H1 (cell line): ENCODE measurements around the gene FXR1. TPM values are rescaled to one million over a fixed set of nuclear protein-coding genes. Genes with fewer than 3 reads are reported as not detected.

ENCODE experiments used
- CTCF ChIA-PET: fragments of 300-600 bp; sonication (Branson Sonifier 250); formaldehyde crosslinking; loops from one replicate; lab custom pipeline; 2021; ENCODE audit not compliant: partially characterized antibody; lab: Charles Lee
- POLR2A ChIA-PET: fragments of 300-600 bp; sonication (Branson Sonifier 250); formaldehyde crosslinking; loops from one replicate; lab custom pipeline; 2021; ENCODE audit warnings: inconsistent platforms; ENCODE audit not compliant: partially characterized antibody; lab: Charles Lee
- DNase-seq, 2 experiments: peaks; one replicate each; pipeline versions ENCODE4 v3.0.0 to v3.0.0-alpha.2; 2010 to 2022; ENCODE audit warnings: low spot score in 2 of 2, low read depth in 1 of 2, mixed read lengths in 1 of 2
- FAIRE-seq: peaks from 2 replicates; lab custom pipeline; 2011; peaks lifted over from hg19 to GRCh38; lab: Jason Lieb, UNC
- H2AFZ ChIP-seq: 2 replicates; pipeline ENCODE4 v1.8.1; 2012; ENCODE audit warnings: low read length, inconsistent platforms
- H2AK5ac ChIP-seq: 2 replicates; pipeline ENCODE4 v1.6.1; 2013; ENCODE audit warnings: low read depth, low read length
- H2BK120ac ChIP-seq: replicated peaks from 2 replicates; pipeline ENCODE3; 2013; ENCODE audit warnings: low read depth, low read length, inconsistent platforms
- H2BK12ac ChIP-seq: 2 replicates; pipeline ENCODE4 v1.6.1; 2013; ENCODE audit warnings: low read depth, low read length
- H2BK15ac ChIP-seq: 2 replicates; pipeline ENCODE4 v1.6.1; 2013; ENCODE audit warnings: low read length
- H2BK20ac ChIP-seq: 2 replicates; pipeline ENCODE4 v1.6.1; 2013; ENCODE audit warnings: low read length
- H2BK5ac ChIP-seq: 2 replicates; pipeline ENCODE4 v1.6.1; 2013; ENCODE audit warnings: low read depth, low read length
- H3K14ac ChIP-seq: 2 replicates; pipeline ENCODE4 v1.6.1; 2013; ENCODE audit warnings: inconsistent platforms; ENCODE audit not compliant: insufficient read length
- H3K18ac ChIP-seq: 2 replicates; pipeline ENCODE4 v1.6.1; 2013; ENCODE audit warnings: low read length; ENCODE audit errors: extremely low read depth
- H3K23ac ChIP-seq: 2 replicates; pipeline ENCODE4 v1.6.1; 2013; ENCODE audit warnings: inconsistent platforms; ENCODE audit not compliant: insufficient read length
- H3K23me2 ChIP-seq: 2 replicates; pipeline ENCODE4 v1.6.1; 2013; ENCODE audit warnings: low read depth, low read length
- H3K27ac ChIP-seq: 2 replicates; pipeline ENCODE4 v1.6.1; 2011; ENCODE audit warnings: low read depth, low read length, inconsistent platforms
- H3K27me3 ChIP-seq, 4 experiments: replicated peaks in 1 of 4; 1 replicate in 1 of 4; 2 replicates in 3 of 4; pipeline versions ENCODE4 v1.6.1 to v1.8.1; 2011 to 2013; ENCODE audit warnings: low read length in 3 of 4, mild to moderate bottlenecking in 3 of 4, inconsistent platforms in 2 of 4, mixed read lengths in 2 of 4, moderate library complexity in 1 of 4; ENCODE audit not compliant: control insufficient read depth in 3 of 4, insufficient read depth in 3 of 4; ENCODE audit errors: extremely low read depth in 1 of 4
- H3K36me3 ChIP-seq, 4 experiments: 2 replicates each; pipeline versions ENCODE4 v1.6.1 to v1.8.1; 2011 to 2013; ENCODE audit warnings: mild to moderate bottlenecking in 4 of 4, low read length in 3 of 4, moderate library complexity in 2 of 4, control low read depth in 1 of 4, inconsistent platforms in 1 of 4; ENCODE audit not compliant: insufficient read depth in 4 of 4, control insufficient read depth in 2 of 4
- H3K4ac ChIP-seq: replicated peaks from 2 replicates; pipeline ENCODE3; 2013; ENCODE audit warnings: low read length, low read depth, mixed read lengths, inconsistent platforms; ENCODE audit not compliant: insufficient read length
- H3K4me1 ChIP-seq, 4 experiments: replicated peaks in 1 of 4; 1 replicate in 1 of 4; 2 replicates in 3 of 4; pipeline versions ENCODE4 v1.6.1 to v1.8.1; 2011 to 2013; ENCODE audit warnings: low read length in 3 of 4, inconsistent platforms in 2 of 4, mixed read lengths in 1 of 4; ENCODE audit not compliant: insufficient read depth in 4 of 4, control insufficient read depth in 3 of 4
- H3K4me2 ChIP-seq, 2 experiments: 2 replicates each; pipeline versions ENCODE4 v1.6.1 to v1.8.1; 2011 to 2013; ENCODE audit warnings: low read depth in 2 of 2, low read length in 2 of 2, control low read depth in 1 of 2, inconsistent platforms in 1 of 2, mild to moderate bottlenecking in 1 of 2; ENCODE audit not compliant: insufficient read depth in 1 of 2
- H3K4me3 ChIP-seq, 4 experiments: fragments of 200-600, 300-600 bp in 1 of 4; sonication (generic), shearing (Covaris generic), sonication (Bioruptor Twin) in 1 of 4; 2 replicates each; pipeline versions ENCODE4 v1.5.1 to v1.8.1; 2011 to 2016; ENCODE audit warnings: low read length in 4 of 4, low read depth in 3 of 4, control low read depth in 2 of 4, inconsistent platforms in 2 of 4, mild to moderate bottlenecking in 2 of 4, mixed read lengths in 1 of 4, moderate library complexity in 1 of 4; ENCODE audit not compliant: insufficient read depth in 2 of 4; ENCODE audit errors: extremely low read depth in 1 of 4
- H3K56ac ChIP-seq: replicated peaks from 2 replicates; pipeline ENCODE3; 2013; ENCODE audit warnings: low read depth, mild to moderate bottlenecking, mixed read lengths, low read length, inconsistent platforms; ENCODE audit not compliant: insufficient read length
- H3K79me1 ChIP-seq: 2 replicates; pipeline ENCODE4 v1.6.1; 2013; ENCODE audit warnings: low read depth, low read length, control low read depth
- H3K79me2 ChIP-seq, 2 experiments: 2 replicates each; pipeline versions ENCODE4 v1.6.1 to v1.8.1; 2012 to 2013; ENCODE audit warnings: low read length in 2 of 2, mild to moderate bottlenecking in 2 of 2, inconsistent platforms in 1 of 2; ENCODE audit not compliant: insufficient read depth in 2 of 2, control insufficient read depth in 1 of 2
- H3K9ac ChIP-seq, 4 experiments: replicated peaks in 1 of 4; 1 replicate in 1 of 4; 2 replicates in 3 of 4; pipeline versions ENCODE4 v1.6.1 to v1.8.1; 2011 to 2013; ENCODE audit warnings: low read depth in 3 of 4, low read length in 3 of 4, control low read depth in 2 of 4, mild to moderate bottlenecking in 2 of 4, moderate library complexity in 2 of 4, inconsistent platforms in 1 of 4; ENCODE audit errors: extremely low read depth in 1 of 4
- H3K9me3 ChIP-seq, 2 experiments: 2 replicates each; pipeline versions ENCODE4 v1.6.1 to v1.8.1; 2012 to 2013; ENCODE audit warnings: mild to moderate bottlenecking in 2 of 2, moderate library complexity in 2 of 2, control low read depth in 1 of 2, inconsistent platforms in 1 of 2, low read depth in 1 of 2, low read length in 1 of 2, mixed read lengths in 1 of 2; ENCODE audit not compliant: insufficient read depth in 2 of 2
- H4K20me1 ChIP-seq, 2 experiments: replicated peaks in 1 of 2; 2 replicates each; pipeline versions ENCODE3 to v1.8.1; 2011 to 2013; ENCODE audit warnings: inconsistent platforms in 2 of 2, low read length in 2 of 2, mild to moderate bottlenecking in 1 of 2; ENCODE audit not compliant: insufficient read depth in 2 of 2, control insufficient read depth in 1 of 2
- H4K5ac ChIP-seq: 2 replicates; pipeline ENCODE4 v1.6.1; 2013; ENCODE audit warnings: low read length, low read depth, mixed read lengths, inconsistent platforms; ENCODE audit not compliant: insufficient read length
- H4K8ac ChIP-seq: 2 replicates; pipeline ENCODE4 v1.8.0; 2013; ENCODE audit warnings: mild to moderate bottlenecking, moderate library complexity, low read length, inconsistent platforms; ENCODE audit not compliant: insufficient read depth; ENCODE audit errors: extremely low read depth
- H4K91ac ChIP-seq: replicated peaks from 2 replicates; pipeline ENCODE3; 2013; ENCODE audit warnings: low read length, mixed read lengths, inconsistent platforms; ENCODE audit not compliant: insufficient read length
- NANOG ChIP-seq: IDR thresholded peaks from 2 replicates; pipeline ENCODE4 v1.6.1; 2011; ENCODE audit warnings: low read length, low read depth, mild to moderate bottlenecking, inconsistent platforms; ENCODE audit not compliant: insufficient read depth, poor library complexity, severe bottlenecking
- POLR2AphosphoS5 ChIP-seq: IDR thresholded peaks from 2 replicates; pipeline ENCODE4 v1.6.1; 2011; ENCODE audit warnings: low read depth, low read length
- SAP30 ChIP-seq: fragments of 300-600 bp; sonication (generic); IDR thresholded peaks from 2 replicates; pipeline ENCODE4 v1.7.1; 2012; ENCODE audit warnings: low read length, moderate library complexity, mild to moderate bottlenecking, inconsistent platforms; ENCODE audit not compliant: insufficient read depth, insufficient replicate concordance
- SP1 ChIP-seq: IDR thresholded peaks from 2 replicates; pipeline ENCODE4 v1.6.1; 2011; ENCODE audit warnings: low read depth, low read length
- TAF7 ChIP-seq: optimal IDR thresholded peaks from 2 replicates; pipeline ENCODE3; 2011; ENCODE audit warnings: low read depth, mild to moderate bottlenecking, inconsistent platforms, low read length, moderate library complexity, borderline replicate concordance
- TCF12 ChIP-seq: IDR thresholded peaks from 2 replicates; pipeline ENCODE4 v1.6.1; 2011; ENCODE audit warnings: low read depth, mild to moderate bottlenecking, low read length
- TEAD4 ChIP-seq: IDR thresholded peaks from 2 replicates; pipeline ENCODE4 v1.6.1; 2012; ENCODE audit warnings: low read depth, low read length, inconsistent platforms, mixed read lengths
- WGBS, 2 experiments: shearing (Covaris generic) in 1 of 2; methylation state at CpG; one replicate each; pipeline versions ENCODE4 v1.1.6 to v1.1.7; 2013 to 2015; ENCODE audit warnings: low lambda C conversion rate in 2 of 2, mixed read lengths in 2 of 2, inconsistent platforms in 1 of 2, low coverage in 1 of 2, missing lambda C conversion rate in 1 of 2; ENCODE audit not compliant: insufficient replicate concordance in 2 of 2, insufficient coverage in 1 of 2, insufficient read length in 1 of 2; ENCODE audit errors: extremely low coverage in 1 of 2, missing lambda C conversion rate in 1 of 2; 5-methylcytosine and 5-hydroxymethylcytosine counted together
- long read RNA-seq, 2 experiments: library from RNA in 1 of 2; library from capped mRNA in 1 of 2; stranded (forward); transcript quantifications; one replicate each; pipeline ENCODE4 v2.0.0, GENCODE V29; 2021; ENCODE audit warnings: inconsistent platforms in 1 of 2
- polyA minus RNA-seq, 3 experiments: library from RNA; depleted of rRNA, polyadenylated mRNA; stranded (reverse); fragments of >200 nt; gene quantifications; 1 replicate in 2 of 3; 2 replicates in 1 of 3; pipeline ENCODE4 v1.2.3, GENCODE V29; 2011
- polyA plus RNA-seq, 7 experiments: library from polyadenylated mRNA; depleted of rRNA in 3 of 7; stranded (reverse) in 5 of 7; unstranded in 2 of 7; fragments of >200 nt in 5 of 7; fragments of 200-250 nt in 2 of 7; gene quantifications; 1 replicate in 5 of 7; 2 replicates in 1 of 7; 4 replicates in 1 of 7; pipeline versions ENCODE4 v1.2.1 to v1.2.3, GENCODE V29; 2011 to 2013; ENCODE audit warnings: missing spikeins in 2 of 7, mixed read lengths in 2 of 7
- total RNA-seq: library from RNA; stranded (reverse); fragmentation: NEBNext Ultra II Directional; extraction: Animal tissue kit (Norgen Biotek cat#: 25700); gene quantifications from 2 replicates; pipeline ENCODE4 v1.2.1, GENCODE V29; 2021

The FXR1 gene
- 264 and 283 TPM in 2 replicates for total RNA-seq
- polyA plus RNA-seq (2011; rRNA removed): 80.4 and 108 TPM in 2 replicates
- polyA plus RNA-seq (2011; cell fraction: cytosol; rRNA removed): 203 TPM
- polyA plus RNA-seq (2011; cell fraction: nucleus; rRNA removed): 112 TPM
- 197 to 222 TPM (median 212 TPM) in 4 replicates for polyA plus RNA-seq (2012, experiment 1 of 2)
- 16.1 TPM for polyA plus RNA-seq (2012, experiment 2 of 2)
- polyA plus RNA-seq (2013, experiment 1 of 2): 190 TPM
- polyA plus RNA-seq (2013, experiment 2 of 2): 185 TPM
- 278 and 279 TPM in 2 replicates for polyA minus RNA-seq (2011; rRNA and poly(A)+ RNA removed)
- 159 TPM for polyA minus RNA-seq (2011; cell fraction: cytosol; rRNA and poly(A)+ RNA removed)
- polyA minus RNA-seq (2011; cell fraction: nucleus; rRNA and poly(A)+ RNA removed): 248 TPM
- long read RNA-seq, experiment 1, full-length matches to known transcripts: 13 of 157 reads
- long read RNA-seq, experiment 1, partial matches to known transcripts: 121 of 157 reads
- long read RNA-seq, experiment 1, other reads (novel, unspliced or antisense): 23 of 157 reads
- long read RNA-seq, experiment 2, full-length matches to known transcripts: 193 of 358 reads
- long read RNA-seq, experiment 2, partial matches to known transcripts: 118 of 358 reads
- long read RNA-seq, experiment 2, other reads (novel, unspliced or antisense): 47 of 358 reads

- WGBS, 2 experiments: 1% methylated on average over 48 of the region's 68 CpGs; no CpG with 5 or more reads in 1 of the 2 experiments
- H3K27me3 ChIP-seq: no peaks in the 10 kb centered on the region
- no peak within 1 kb of the TSS for H3K4ac ChIP-seq
- peaks cover 26 to 27% of the 10 kb centered on the region in 2 experiments for H4K20me1 ChIP-seq
- H3K14ac ChIP-seq: no peak within 1 kb of the TSS
- H3K18ac ChIP-seq: peak within 1 kb of the TSS; percentile 99
- ChIA-PET CTCF (interaction anchor here (0.8 to 2.8 kb wide), 15 partner anchors 10 to 162 kb away, joined by 3 to 16 read pairs (median 4); no protein-coding TSS in a partner anchor), POLR2A (interaction anchor here (0.6 to 3.4 kb wide), 24 partner anchors 9 to 163 kb away, joined by 3 to 18 read pairs (median 4); partner anchors contain the start of gene DNAJC19)
- peak within 1 kb of the TSS; percentile 49 for H4K5ac ChIP-seq
- no peaks in the 10 kb centered on the region for H3K79me1 ChIP-seq
- H3K36me3 ChIP-seq: peaks cover 0 to 23% (median 6%) of the 10 kb centered on the region in 4 experiments; a peak in 2 of 8 replicates
- no peaks in the 10 kb centered on the region for H3K23me2 ChIP-seq
- peak within 1 kb of the TSS; percentile 98 for H2BK5ac ChIP-seq
- no peak within 1 kb of the TSS for H2BK15ac ChIP-seq
- H2AK5ac ChIP-seq: no peak within 1 kb of the TSS
- H3K4me3 ChIP-seq: peak within 1 kb of the TSS; percentile 91 to 99 (median 97)
- H2BK120ac ChIP-seq: no peak within 1 kb of the TSS
- peak within 1 kb of the TSS; percentile 54 to 77 for H3K4me2 ChIP-seq
- peaks cover 47 to 51% of the 10 kb centered on the region in 2 experiments for H3K79me2 ChIP-seq
- peak within 1 kb of the TSS; percentile 85; the same call in 1 of the 2 replicates for H2BK12ac ChIP-seq
- peak within 1 kb of the TSS; percentile 99 for H3K27ac ChIP-seq
- H4K8ac ChIP-seq: peak within 1 kb of the TSS; percentile 96
- peak within 1 kb of the TSS; percentile 37 for H3K56ac ChIP-seq
- peaks cover 0 to 4% (median 1%) of the 10 kb centered on the region in 4 experiments; a peak in 5 of 7 replicates for H3K4me1 ChIP-seq
- no peak within 1 kb of the TSS for H3K23ac ChIP-seq
- no peak within 1 kb of the TSS for H2BK20ac ChIP-seq
- DNase-seq: peak; percentile 94 to 96
- no peak for FAIRE-seq
- H4K91ac ChIP-seq: peak within 1 kb of the TSS; percentile 7
- H2AFZ ChIP-seq: peak within 1 kb of the TSS; percentile 93
- no peaks in the 10 kb centered on the region for H3K9me3 ChIP-seq
- H3K9ac ChIP-seq: peak within 1 kb of the TSS; percentile 74 to 99 (median 98)
- TF ChIP-seq TCF12: 0 out of 2 replicates have a peak, but pooled peaks have one; percentile 16
- no peak for TF ChIP-seq NANOG
- TF ChIP-seq POLR2AphosphoS5: no peak; the same call in none of the 2 replicates
- TF ChIP-seq SP1: peak; percentile 72; the same call in 1 of the 2 replicates
- peak; percentile 55 for TF ChIP-seq SAP30
- TF ChIP-seq TAF7: peak; percentile 90
- TF ChIP-seq TEAD4: peak; percentile 84
Measured at GRCh38 chr3:180912304-180913296, at the start of gene FXR1. TSS of gene FXR1 (plus strand) at chr3:180912670. CDS start at chr3:180912686, 16 bp downstream.
